ENCODE data around the gene CDK2AP2.

DNA sequence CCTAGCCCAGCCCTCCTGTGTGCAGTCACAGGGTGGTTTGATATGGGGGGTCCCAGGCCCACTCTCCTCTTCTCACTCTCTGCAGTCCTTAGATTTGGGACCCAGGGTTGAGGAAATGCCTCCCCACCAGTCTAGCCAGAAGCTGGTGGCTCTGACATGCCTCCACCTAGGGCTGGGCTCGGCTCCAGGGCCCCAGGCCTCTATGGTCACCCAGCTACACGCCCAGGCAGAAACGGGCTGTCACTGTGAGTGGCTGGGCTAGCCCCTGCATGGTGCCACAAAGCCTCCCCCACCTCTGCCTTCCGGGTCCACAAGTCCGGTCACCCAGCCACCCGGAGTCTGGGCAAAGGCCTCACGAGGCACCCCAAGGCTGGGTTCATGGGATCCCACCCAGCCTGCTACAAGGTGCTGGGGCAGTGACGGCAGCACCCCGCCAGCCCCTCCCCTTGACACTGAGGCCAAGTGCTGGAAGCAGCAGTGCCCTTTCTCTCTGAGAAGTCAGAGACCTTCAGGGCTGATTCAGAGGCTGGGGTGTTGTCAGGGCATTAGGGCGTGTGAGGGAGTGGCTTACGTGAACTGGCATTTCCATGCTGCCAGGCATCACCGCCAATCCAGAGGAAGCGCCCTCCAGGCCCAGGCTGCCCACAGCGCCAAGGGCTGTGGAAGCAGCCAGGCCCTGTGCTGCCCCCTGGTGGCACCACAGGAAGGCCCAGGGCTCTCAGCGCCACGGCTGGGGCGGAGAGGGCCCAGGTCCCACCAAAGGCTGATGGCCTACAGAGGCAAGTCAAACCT, 2.2 kb downstream of the CDK2AP2 start:
- TF ChIP-seq, protein P1, sequence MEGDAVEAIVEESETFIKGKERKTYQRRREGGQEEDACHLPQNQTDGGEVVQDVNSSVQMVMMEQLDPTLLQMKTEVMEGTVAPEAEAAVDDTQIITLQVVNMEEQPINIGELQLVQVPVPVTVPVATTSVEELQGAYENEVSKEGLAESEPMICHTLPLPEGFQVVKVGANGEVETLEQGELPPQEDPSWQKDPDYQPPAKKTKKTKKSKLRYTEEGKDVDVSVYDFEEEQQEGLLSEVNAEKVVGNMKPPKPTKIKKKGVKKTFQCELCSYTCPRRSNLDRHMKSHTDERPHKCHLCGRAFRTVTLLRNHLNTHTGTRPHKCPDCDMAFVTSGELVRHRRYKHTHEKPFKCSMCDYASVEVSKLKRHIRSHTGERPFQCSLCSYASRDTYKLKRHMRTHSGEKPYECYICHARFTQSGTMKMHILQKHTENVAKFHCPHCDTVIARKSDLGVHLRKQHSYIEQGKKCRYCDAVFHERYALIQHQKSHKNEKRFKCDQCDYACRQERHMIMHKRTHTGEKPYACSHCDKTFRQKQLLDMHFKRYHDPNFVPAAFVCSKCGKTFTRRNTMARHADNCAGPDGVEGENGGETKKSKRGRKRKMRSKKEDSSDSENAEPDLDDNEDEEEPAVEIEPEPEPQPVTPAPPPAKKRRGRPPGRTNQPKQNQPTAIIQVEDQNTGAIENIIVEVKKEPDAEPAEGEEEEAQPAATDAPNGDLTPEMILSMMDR (IDR thresholded peaks at IDR 0.05): peak; percentile 93 to 99 (median 98)
- peak; percentile 7 to 74 for TF ChIP-seq POLR2A (IDR thresholded peaks at IDR 0.05)
